SK-N-SH (cell line): ENCODE results near the gene ROBO1. TPM values are rescaled to one million over a fixed set of nuclear protein-coding genes. Genes with fewer than 3 reads are reported as not detected.

Source experiments
- CTCF ChIA-PET: fragments of 300-600, 350-600 bp; formaldehyde crosslinking; extraction: SDS; loops from one replicate; lab custom pipeline; 2021; lab: Yijun Ruan, JAX
- POLR2A ChIA-PET: fragments of 350-600 bp; sonication (Branson Sonifier 250); formaldehyde crosslinking; extraction: SDS; loops from one replicate; lab custom pipeline; 2020; ENCODE audit warnings: antibody characterized with exemption, inconsistent platforms; lab: Yijun Ruan, JAX
- DNase-seq: peaks from one replicate; pipeline ENCODE4 v3.0.0; 2012
- H2AFZ ChIP-seq: fragments of 200-600 bp; sonication (generic); 2 replicates; pipeline ENCODE4 v1.8.1; 2016; ENCODE audit warnings: antibody characterized with exemption, mild to moderate bottlenecking, low read depth
- H3F3A ChIP-seq: fragments of 200-600 bp; sonication (generic); replicated peaks from 2 replicates; pipeline ENCODE3; 2016; ENCODE audit warnings: antibody characterized with exemption, mild to moderate bottlenecking; ENCODE audit not compliant: insufficient read depth
- H3K27ac ChIP-seq, 2 experiments: fragments of 200-500 bp in 1 of 2; fragments of 200-600 bp in 1 of 2; sonication (Bioruptor generic) in 1 of 2; sonication (generic), shearing (Covaris generic) in 1 of 2; 2 replicates each; pipeline versions ENCODE4 v1.5.1 to v1.6.1; 2014 to 2016; ENCODE audit warnings: low read depth in 2 of 2, inconsistent platforms in 1 of 2, low read length in 1 of 2, mild to moderate bottlenecking in 1 of 2, mixed read lengths in 1 of 2
- H3K27me3 ChIP-seq: fragments of 200-600 bp; sonication (generic), shearing (Covaris generic); 2 replicates; pipeline ENCODE4 v1.6.1; 2016; ENCODE audit warnings: mixed run types; ENCODE audit not compliant: insufficient read depth
- H3K36me3 ChIP-seq, 2 experiments: fragments of 200-500 bp in 1 of 2; fragments of 200-600 bp in 1 of 2; sonication (Bioruptor generic) in 1 of 2; sonication (generic) in 1 of 2; replicated peaks in 1 of 2; 2 replicates each; pipeline versions ENCODE3 to v1.5.1; 2014 to 2016; ENCODE audit warnings: low read length in 1 of 2, mild to moderate bottlenecking in 1 of 2; ENCODE audit not compliant: insufficient read depth in 2 of 2, control insufficient read depth in 1 of 2
- H3K4me1 ChIP-seq, 2 experiments: fragments of 200-500 bp in 1 of 2; fragments of 200-600 bp in 1 of 2; sonication (Bioruptor generic) in 1 of 2; sonication (generic), shearing (Covaris generic) in 1 of 2; 2 replicates each; pipeline versions ENCODE4 v1.5.1 to v1.6.1; 2014 to 2016; ENCODE audit warnings: low read depth in 1 of 2, low read length in 1 of 2, mixed run types in 1 of 2; ENCODE audit not compliant: insufficient read depth in 2 of 2, control insufficient read depth in 1 of 2
- H3K4me2 ChIP-seq: fragments of 200-600 bp; sonication (generic), shearing (Covaris generic); 2 replicates; pipeline ENCODE4 v1.6.1; 2017; ENCODE audit warnings: mixed run types
- H3K4me3 ChIP-seq, 2 experiments: fragments of 200-500 bp in 1 of 2; fragments of 200-600 bp in 1 of 2; sonication (Bioruptor generic) in 1 of 2; sonication (generic), shearing (Covaris generic) in 1 of 2; 2 replicates each; pipeline versions ENCODE4 v1.5.1 to v1.8.1; 2014 to 2016; ENCODE audit warnings: low read depth in 2 of 2, inconsistent platforms in 1 of 2, low read length in 1 of 2, mild to moderate bottlenecking in 1 of 2, mixed read lengths in 1 of 2, moderate library complexity in 1 of 2
- H3K79me2 ChIP-seq: fragments of 200-600 bp; sonication (generic); 2 replicates; pipeline ENCODE4 v1.8.1; 2017; ENCODE audit warnings: mild to moderate bottlenecking; ENCODE audit not compliant: insufficient read depth
- H3K9ac ChIP-seq: fragments of 200-600 bp; sonication (generic); 2 replicates; pipeline ENCODE4 v1.6.1; 2017; ENCODE audit warnings: mixed run types
- H3K9me2 ChIP-seq: fragments of 200-600 bp; sonication (generic); 2 replicates; pipeline ENCODE4 v1.6.1; 2017; ENCODE audit warnings: mixed run types
- H3K9me3 ChIP-seq: fragments of 200-600 bp; sonication (generic); 2 replicates; pipeline ENCODE4 v1.6.1; 2017; ENCODE audit warnings: mixed run types, mild to moderate bottlenecking, moderate library complexity
- H4K20me1 ChIP-seq: fragments of 200-600 bp; sonication (generic); 2 replicates; pipeline ENCODE4 v1.6.1; 2017; ENCODE audit warnings: mild to moderate bottlenecking, mixed run types; ENCODE audit not compliant: insufficient read depth
- ELF1 ChIP-seq: IDR thresholded peaks from 2 replicates; pipeline ENCODE4 v1.4.0; 2012
- EP300 ChIP-seq, 2 experiments: IDR thresholded peaks; 2 replicates each; pipeline versions ENCODE4 v1.4.0 to v1.6.1; 2012; ENCODE audit warnings: borderline replicate concordance in 1 of 2, low read depth in 1 of 2, low read length in 1 of 2
- EZH2phosphoT487 ChIP-seq: fragments of 200-600 bp; sonication (generic); IDR thresholded peaks from 2 replicates; pipeline ENCODE4 v1.6.1; 2017; ENCODE audit warnings: low read depth, mixed run types, mild to moderate bottlenecking, antibody characterized with exemption, moderate library complexity, borderline replicate concordance
- FOSL2 ChIP-seq: IDR thresholded peaks from 2 replicates; pipeline ENCODE4 v1.4.0; 2012; ENCODE audit warnings: low read depth, mild to moderate bottlenecking, moderate library complexity, borderline replicate concordance
- FOXM1 ChIP-seq: IDR thresholded peaks from 2 replicates; pipeline ENCODE4 v1.4.0; 2012; ENCODE audit warnings: low read depth, mild to moderate bottlenecking
- JUND ChIP-seq: IDR thresholded peaks from 2 replicates; pipeline ENCODE4 v1.4.0; 2012
- PBX3 ChIP-seq: IDR thresholded peaks from 2 replicates; pipeline ENCODE4; 2012
- SMC3 ChIP-seq: IDR thresholded peaks from 2 replicates; pipeline ENCODE4 v1.6.1; 2012; ENCODE audit warnings: low read depth, low read length, improper control_type of control experiment
- TCF12 ChIP-seq: IDR thresholded peaks from 2 replicates; pipeline ENCODE4 v1.4.0; 2012
- USF1 ChIP-seq: IDR thresholded peaks from 2 replicates; pipeline ENCODE4 v1.4.0; 2012; ENCODE audit warnings: low read depth, borderline replicate concordance
- YY1 ChIP-seq: IDR thresholded peaks from 2 replicates; pipeline ENCODE4 v1.4.0; 2012; ENCODE audit warnings: low read depth, mild to moderate bottlenecking
- WGBS: methylation state at CpG from one replicate; pipeline ENCODE4 v1.1.6; 2017; ENCODE audit warnings: low lambda C conversion rate; 5-methylcytosine and 5-hydroxymethylcytosine counted together
- polyA plus RNA-seq, 3 experiments: library from polyadenylated mRNA; depleted of rRNA; stranded (reverse); fragments of >200 nt; gene quantifications; 2 replicates each; pipeline ENCODE4 v1.2.3, GENCODE V29; 2012

The ROBO1 gene
- polyA plus RNA-seq, 1 of the 3 experiments (the other 2 are of a cell fraction) = 22.7 TPM

- TF ChIP-seq FOXM1 = no peak
- 0 out of 2 replicates have a peak, but pooled peaks have one; percentile 29 for TF ChIP-seq FOSL2
- TF ChIP-seq JUND = 0 out of 2 replicates have a peak, but pooled peaks have one; percentile 9
- peak; percentile 55 for TF ChIP-seq TCF12
- no peak overlapping the region for H3K9ac ChIP-seq
- no peaks in the 10 kb centered on the region for H3K36me3 ChIP-seq
- ChIA-PET POLR2A (no interaction called here), CTCF (no interaction called here)
- DNase-seq = no peak
- H3F3A ChIP-seq = no peaks in the 10 kb centered on the region
- no peaks in the 10 kb centered on the region for H3K79me2 ChIP-seq
- H3K27ac ChIP-seq = peak overlapping the region in 1 of 2 experiments; percentile 34; a peak in 1 of 4 replicates
- H3K9me3 ChIP-seq = no peaks in the 10 kb centered on the region
- no peaks in the 10 kb centered on the region for H4K20me1 ChIP-seq
- no peak overlapping the region for H3K4me3 ChIP-seq
- no peak overlapping the region for H2AFZ ChIP-seq
- H3K4me1 ChIP-seq = no peaks in the 10 kb centered on the region; a peak in 1 of 4 replicates
- no peaks in the 10 kb centered on the region for H3K9me2 ChIP-seq
- no peaks in the 10 kb centered on the region for H3K27me3 ChIP-seq
- 52% methylated on average over 7 of the region's 7 CpGs for WGBS
- no peak overlapping the region for H3K4me2 ChIP-seq
Observed at GRCh38 chr3:79418855-79419621, 348.8 kb downstream of the ROBO1 start.

GRCh38 chr3:79415356-79415755 is 352.4 kb downstream of the ROBO1 start:
- Histone ChIP-seq H2AFZ (no peak overlapping the region), H3K9ac (no peak overlapping the region), H3K9me3 (no peaks in the 10 kb centered on the region), H3K36me3 (no peaks in the 10 kb centered on the region), H3K9me2 (no peaks in the 10 kb centered on the region), H3F3A (no peaks in the 10 kb centered on the region), H3K27me3 (no peaks in the 10 kb centered on the region), H4K20me1 (no peaks in the 10 kb centered on the region), H3K4me3 (no peak overlapping the region), H3K4me2 (no peak overlapping the region), H3K4me1 (no peaks in the 10 kb centered on the region; a peak in 1 of 4 replicates), H3K27ac (peak overlapping the region in 1 of 2 experiments; percentile 69; a peak in 2 of 4 replicates), H3K79me2 (no peaks in the 10 kb centered on the region)
- whole genome bisulfite sequencing = 37% methylated on average over 3 of the region's 3 CpGs
- TF ChIP-seq FOXM1 (no peak), USF1 (no peak), SMC3 (no peak)
- DNase-seq = no peak
- ChIA-PET CTCF (interaction anchor here (1.0 kb wide), 1 partner anchor 209 kb away, joined by 3 read pairs; no protein-coding TSS in a partner anchor), POLR2A (no interaction called here)

GRCh38 chr3:79414806-79415205 is 353.0 kb downstream of the ROBO1 start:
- Histone ChIP-seq H3K36me3 (no peaks in the 10 kb centered on the region), H3K27me3 (no peaks in the 10 kb centered on the region), H3K9me2 (no peaks in the 10 kb centered on the region), H3K4me3 (no peak overlapping the region), H3F3A (no peaks in the 10 kb centered on the region)
- DNase-seq = no peak
- CTCF ChIA-PET = no interaction called here
- no peak for TF ChIP-seq EZH2phosphoT487
- TF ChIP-seq YY1 = no peak
- no peak for TF ChIP-seq PBX3
- no peak for TF ChIP-seq USF1
- TF ChIP-seq FOSL2 = no peak
- no peak for TF ChIP-seq ELF1
- TF ChIP-seq EP300 (IDR thresholded peaks at IDR 0.05; ENCODE audit: borderline replicate concordance in 1 of 2, low read depth in 1 of 2, low read length in 1 of 2) = no peak
- no peak for TF ChIP-seq FOXM1
- TF ChIP-seq, all 33 proteins: peak for 0
- Histone ChIP-seq H3K9ac (no peak overlapping the region), H3K4me1 (no peaks in the 10 kb centered on the region; a peak in 1 of 4 replicates), H4K20me1 (no peaks in the 10 kb centered on the region), H3K27ac (peak overlapping the region in 1 of 2 experiments; percentile 69; a peak in 2 of 4 replicates), H3K4me2 (no peak overlapping the region), H3K79me2 (no peaks in the 10 kb centered on the region), H2AFZ (no peak overlapping the region), H3K9me3 (no peaks in the 10 kb centered on the region)
- 75% methylated on average over 3 of the region's 3 CpGs for WGBS
- POLR2A ChIA-PET = no interaction called here
